HG03103 (cell line): ENCODE data around the gene FGF5.

ENCODE experiments used
- ATAC-seq: cut with Tn5 transposase; IDR thresholded peaks from one replicate; pipeline ENCODE4 v1.9.1; 2021; ENCODE audit warnings: low read depth; ENCODE audit not compliant: unreplicated experiment

The FGF5 gene

DNA sequence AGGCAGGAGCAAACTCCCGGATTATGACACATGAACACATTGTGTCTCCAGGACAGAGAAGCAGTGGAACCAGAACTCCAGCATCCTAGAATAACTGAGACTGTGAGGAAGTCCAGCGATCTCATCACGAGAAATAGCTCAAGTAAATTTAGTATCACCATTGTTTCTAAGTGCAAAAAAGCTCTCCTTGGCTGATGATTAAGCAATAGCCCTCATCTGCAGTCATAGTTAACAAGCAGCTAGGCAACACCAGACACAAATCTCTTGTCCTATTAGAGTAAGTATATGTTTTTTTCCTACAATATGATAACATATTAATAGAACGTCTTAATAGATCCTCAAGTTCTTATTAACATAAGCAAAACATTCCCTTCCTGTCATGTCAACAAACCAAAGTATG, 66.7 kb downstream of the FGF5 start:
- no peak for ATAC-seq

DNA sequence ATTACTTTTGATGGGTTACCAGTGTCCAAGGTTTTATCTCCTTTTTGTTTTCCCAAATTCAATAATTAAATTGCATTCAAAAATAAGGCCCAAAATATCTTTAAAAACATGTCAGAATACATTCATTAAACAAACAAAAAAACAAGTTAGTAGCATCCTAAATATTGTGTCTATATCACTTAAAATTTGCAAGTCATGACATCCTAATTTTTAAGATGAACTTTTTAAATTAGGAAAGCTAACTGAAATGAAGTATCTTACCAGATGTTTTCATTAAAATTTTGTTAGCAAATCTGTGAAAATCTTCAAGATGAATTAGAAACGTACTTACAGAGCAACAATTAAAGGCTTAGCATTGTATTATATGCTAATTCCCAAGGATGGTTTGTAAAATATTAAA, 68.1 kb downstream of the FGF5 start:
- no peak for ATAC-seq

DNA sequence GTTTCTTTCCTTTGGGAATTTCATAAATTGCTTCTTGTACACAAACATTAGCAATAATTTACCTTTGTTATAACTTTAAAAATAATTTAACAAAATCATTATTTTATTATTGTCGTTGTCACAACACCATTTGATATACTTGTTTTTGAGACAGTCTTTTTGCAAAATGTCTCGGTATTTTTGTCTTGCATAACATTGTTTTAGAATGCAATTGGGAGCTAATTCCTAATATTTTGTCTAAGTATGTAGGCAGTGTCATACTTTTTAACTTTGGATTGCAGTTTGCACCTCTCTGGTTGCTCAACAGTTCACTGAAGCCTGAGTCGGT, 68.7 kb downstream of the FGF5 start:
- no peak for ATAC-seq

DNA sequence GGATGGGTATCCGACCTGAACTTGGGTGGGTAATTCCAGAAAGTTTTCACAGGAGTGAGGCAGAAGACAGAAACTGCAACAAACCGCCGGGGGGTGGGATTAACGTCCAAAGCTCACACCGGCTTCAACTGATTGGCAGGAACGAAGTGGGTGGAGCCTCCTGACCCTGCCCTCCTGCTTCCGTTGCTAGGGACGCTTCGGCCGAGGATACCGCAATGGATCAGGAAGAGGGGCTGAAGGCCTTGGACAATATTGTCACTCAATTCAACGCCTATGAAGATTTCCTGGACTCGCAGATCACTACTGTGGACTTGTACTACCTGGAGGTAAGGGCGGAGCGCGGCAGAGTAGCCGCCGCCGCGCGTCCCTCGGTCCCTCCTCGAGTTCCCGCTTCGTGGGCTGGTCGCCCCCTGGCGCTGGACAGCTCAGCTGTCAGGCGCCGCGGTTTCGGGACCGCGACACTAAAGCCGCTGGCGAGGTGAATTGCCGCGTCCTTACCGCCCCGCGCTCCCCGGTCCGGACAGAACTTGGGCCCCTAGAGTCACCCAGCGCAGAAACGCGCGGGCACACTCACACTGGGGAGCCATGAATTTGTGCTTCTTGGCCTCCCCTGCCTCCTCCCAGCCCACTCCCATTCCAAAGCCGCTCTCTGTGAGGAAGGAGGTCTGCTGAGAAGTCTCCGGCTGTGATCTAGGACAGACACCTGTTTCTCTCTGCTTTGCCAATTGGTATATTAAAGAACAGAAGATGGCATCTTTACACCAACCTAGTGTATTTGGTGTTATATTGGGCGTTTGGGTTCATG, 69.3 kb downstream of the FGF5 start, which contains the start of gene CFAP299:
CFAP299 (plus strand) TSS at position 177 of the 805 bp plus-strand sequence.
- peak; percentile 98 for ATAC-seq

DNA sequence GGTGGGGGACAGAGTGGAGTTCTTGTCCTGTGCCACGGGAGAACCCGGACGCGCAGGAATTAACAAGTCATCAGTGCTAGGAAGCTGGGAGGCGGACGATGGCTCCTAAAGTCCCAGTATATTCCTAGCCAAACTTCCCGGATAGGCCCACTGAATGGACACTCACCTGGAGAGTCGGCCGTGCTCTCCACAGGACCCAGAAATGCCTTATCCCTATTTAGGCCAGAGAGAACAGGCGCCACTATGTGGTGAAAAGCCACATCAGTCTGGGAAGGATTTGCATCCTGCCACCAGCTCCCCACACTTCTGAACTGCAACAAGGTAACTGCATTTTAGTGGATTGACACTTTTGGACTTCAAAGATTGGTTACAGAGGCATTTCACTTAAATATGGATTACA, 70.1 kb downstream of the FGF5 start:
- no peak for ATAC-seq

DNA sequence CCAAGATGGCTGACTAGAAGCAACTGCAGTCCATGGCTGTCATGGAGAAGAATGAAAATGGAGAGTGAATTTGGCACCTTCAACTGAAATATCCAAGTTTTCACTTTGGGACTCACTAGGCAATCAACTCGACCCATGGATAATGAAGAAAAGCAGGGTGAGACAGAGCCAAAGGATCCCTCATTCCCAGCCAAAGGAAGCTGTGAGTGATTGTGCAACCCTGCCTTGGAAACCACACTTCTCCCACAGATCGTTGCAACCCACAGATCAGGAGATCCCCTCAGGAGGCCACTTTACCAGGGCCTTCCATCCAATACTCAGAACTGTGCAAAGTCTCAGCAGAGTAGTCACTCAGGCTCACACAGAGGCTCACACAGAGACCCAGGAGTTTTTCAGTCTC, 73.6 kb downstream of the FGF5 start:
- no peak for ATAC-seq
